HCT116 (cell line): ENCODE results near the gene TET3. TPM values are rescaled to one million over a fixed set of nuclear protein-coding genes. Genes with fewer than 3 reads are reported as not detected.

ENCODE experiments used
- ATAC-seq: fragments of 200-7000 bp; cut with Tn5 transposase; 2 replicates; pipeline ENCODE4 v1.9.1; 2020; ENCODE audit warnings: mild to moderate bottlenecking, moderate library complexity
- BruUV-seq: library from RNA; stranded (reverse); fragments of 400-500 nt; replicated peaks from 2 replicates; lab custom pipeline; 2021; lab: Mats Ljungman, UMichigan
- CTCF ChIA-PET: fragments of 300-600 bp; sonication (Branson Sonifier 250); formaldehyde crosslinking; loops from one replicate; lab custom pipeline; 2021; ENCODE audit warnings: antibody characterized with exemption; lab: Charles Lee
- POLR2A ChIA-PET: fragments of 300-600, 350-600 bp; sonication (Branson Sonifier 250); formaldehyde crosslinking; loops from one replicate; lab custom pipeline; 2021; ENCODE audit warnings: antibody characterized with exemption; lab: Charles Lee
- RAD21 ChIA-PET, 2 experiments: fragments of 300-600 bp; sonication (Branson Sonifier 250); formaldehyde crosslinking; loops; one replicate each; lab custom pipeline; 2023; ENCODE audit warnings: low total read pairs in 2 of 2; ENCODE audit not compliant: uncharacterized antibody in 2 of 2, unreplicated experiment in 2 of 2, low non-redundant PET in 1 of 2; lab: Charles Lee
- DNase-seq: peaks from one replicate; pipeline ENCODE4 v3.0.0-alpha.2; 2010; ENCODE audit warnings: low read depth, low spot score
- H2AFZ ChIP-seq: fragments of 200-600 bp; shearing (Covaris generic), sonication (generic); 2 replicates; pipeline ENCODE4 v1.6.1; 2017; ENCODE audit warnings: low read depth, mixed run types, mixed read lengths, antibody characterized with exemption, low read length; ENCODE audit not compliant: poor library complexity, severe bottlenecking
- H3K27ac ChIP-seq: 2 replicates; pipeline ENCODE4 v1.5.1; 2012; ENCODE audit warnings: low read depth, low read length
- H3K27me3 ChIP-seq: fragments of 200-600 bp; sonication (generic); 2 replicates; pipeline ENCODE4 v1.6.1; 2016; ENCODE audit warnings: mixed run types, low read length, mixed read lengths; ENCODE audit not compliant: insufficient read depth
- H3K36me3 ChIP-seq, 2 experiments: fragments of 200-500 bp in 1 of 2; fragments of 200-600 bp in 1 of 2; sonication (Bioruptor generic) in 1 of 2; sonication (generic) in 1 of 2; 2 replicates each; pipeline versions ENCODE4 v1.5.1 to v1.6.1; 2014 to 2016; ENCODE audit warnings: low read length in 2 of 2, inconsistent platforms in 1 of 2, mixed read lengths in 1 of 2, mixed run types in 1 of 2; ENCODE audit not compliant: insufficient read depth in 2 of 2, control insufficient read depth in 1 of 2
- H3K4me1 ChIP-seq, 2 experiments: fragments of 200-600 bp in 1 of 2; sonication (generic) in 1 of 2; 2 replicates each; pipeline versions ENCODE4 v1.5.1 to v1.6.1; 2012 to 2017; ENCODE audit warnings: low read length in 2 of 2, inconsistent platforms in 1 of 2, mild to moderate bottlenecking in 1 of 2, mixed read lengths in 1 of 2, mixed run types in 1 of 2, moderate library complexity in 1 of 2; ENCODE audit not compliant: insufficient read depth in 2 of 2, control insufficient read depth in 1 of 2
- H3K4me2 ChIP-seq: fragments of 200-600 bp; sonication (generic); 2 replicates; pipeline ENCODE4 v1.6.1; 2017; ENCODE audit warnings: mixed run types, low read length, mixed read lengths
- H3K4me3 ChIP-seq, 2 experiments: fragments of 200-600 bp in 1 of 2; sonication (generic) in 1 of 2; replicated peaks in 1 of 2; 2 replicates each; pipeline ENCODE4 v1.5.1; 2011 to 2016; ENCODE audit warnings: low read length in 2 of 2, control low read depth in 1 of 2, low read depth in 1 of 2, mild to moderate bottlenecking in 1 of 2, mixed read lengths in 1 of 2, mixed run types in 1 of 2
- H3K79me2 ChIP-seq: fragments of 200-600 bp; sonication (generic); 2 replicates; pipeline ENCODE4 v1.6.1; 2017; ENCODE audit warnings: mild to moderate bottlenecking, mixed run types, low read length, moderate library complexity, mixed read lengths; ENCODE audit not compliant: insufficient read depth
- H3K9ac ChIP-seq: fragments of 200-600 bp; sonication (generic); 2 replicates; pipeline ENCODE4 v1.6.1; 2016; ENCODE audit warnings: low read length, mixed read lengths
- H3K9me2 ChIP-seq: fragments of 200-600 bp; sonication (generic), shearing (Covaris generic); 2 replicates; pipeline ENCODE4 v1.6.1; 2017; ENCODE audit warnings: mixed run types, mild to moderate bottlenecking, moderate library complexity; ENCODE audit not compliant: insufficient read depth
- H3K9me3 ChIP-seq, 2 experiments: fragments of 200-500 bp in 1 of 2; fragments of 200-600 bp in 1 of 2; sonication (Bioruptor generic) in 1 of 2; sonication (generic) in 1 of 2; 2 replicates each; pipeline ENCODE4 v1.6.1; 2014 to 2017; ENCODE audit warnings: low read length in 2 of 2, mixed read lengths in 2 of 2, inconsistent platforms in 1 of 2, low read depth in 1 of 2, mild to moderate bottlenecking in 1 of 2, mixed run types in 1 of 2, moderate library complexity in 1 of 2; ENCODE audit not compliant: control insufficient read depth in 1 of 2, insufficient read depth in 1 of 2
- H4K20me1 ChIP-seq: fragments of 200-600 bp; sonication (generic), shearing (Covaris generic); 2 replicates; pipeline ENCODE4 v1.6.1; 2017; ENCODE audit warnings: mixed run types, mild to moderate bottlenecking, moderate library complexity; ENCODE audit not compliant: insufficient read depth
- ATF3 ChIP-seq: IDR thresholded peaks from 2 replicates; pipeline ENCODE4 v1.6.1; 2012
- CBX3 ChIP-seq: IDR thresholded peaks from 2 replicates; pipeline ENCODE4 v1.6.1; 2012; ENCODE audit warnings: low read depth
- CEBPB ChIP-seq: IDR thresholded peaks from 2 replicates; pipeline ENCODE4 v1.6.1; 2012; ENCODE audit warnings: low read depth
- CTCF ChIP-seq, 3 experiments: fragments of 200-600 bp in 1 of 3; sonication (generic) in 1 of 3; IDR thresholded peaks in 2 of 3; conservative IDR thresholded peaks in 1 of 3; 2 replicates each; pipeline ENCODE4 v1.5.1; 2012 to 2017; ENCODE audit warnings: low read depth in 2 of 3, low read length in 2 of 3, antibody characterized with exemption in 1 of 3, borderline replicate concordance in 1 of 3, control low read depth in 1 of 3, mild to moderate bottlenecking in 1 of 3, mixed read lengths in 1 of 3, mixed run types in 1 of 3, moderate library complexity in 1 of 3; ENCODE audit not compliant: insufficient read depth in 1 of 3
- EGR1 ChIP-seq: IDR thresholded peaks from 2 replicates; pipeline ENCODE4 v1.6.1; 2012; ENCODE audit warnings: low read depth
- ELF1 ChIP-seq: IDR thresholded peaks from 2 replicates; pipeline ENCODE4 v1.6.1; 2012; ENCODE audit warnings: low read depth, borderline replicate concordance
- EZH2 ChIP-seq: fragments of 200-600 bp; sonication (generic); IDR thresholded peaks from 2 replicates; pipeline ENCODE4 v1.6.1; 2017; ENCODE audit warnings: antibody characterized with exemption, mixed run types
- EZH2phosphoT487 ChIP-seq: fragments of 200-600 bp; IDR thresholded peaks from 2 replicates; pipeline ENCODE4 v1.6.1; 2018; ENCODE audit warnings: antibody characterized with exemption, borderline replicate concordance
- FOSL1 ChIP-seq: IDR thresholded peaks from 2 replicates; pipeline ENCODE4 v1.6.1; 2012; ENCODE audit warnings: low read depth
- JUND ChIP-seq: IDR thresholded peaks from 2 replicates; pipeline ENCODE4 v1.6.1; 2012
- POLR2A ChIP-seq: IDR thresholded peaks from 2 replicates; pipeline ENCODE4 v1.7.0; 2011; ENCODE audit warnings: borderline replicate concordance; ENCODE audit not compliant: insufficient read depth, insufficient read length; ENCODE audit errors: extremely low read depth
- RAD21 ChIP-seq: IDR thresholded peaks from 2 replicates; pipeline ENCODE4 v1.6.1; 2012; ENCODE audit warnings: low read depth, mild to moderate bottlenecking
- SIN3A ChIP-seq: IDR thresholded peaks from 2 replicates; pipeline ENCODE4 v1.6.1; 2012; ENCODE audit warnings: low read depth
- TCF7L2 ChIP-seq: IDR thresholded peaks from 2 replicates; pipeline ENCODE4 v1.7.0; 2011; ENCODE audit warnings: borderline replicate concordance, inconsistent platforms; ENCODE audit not compliant: insufficient read depth, insufficient read length; ENCODE audit errors: extremely low read depth
- ZBTB33 ChIP-seq: IDR thresholded peaks from 2 replicates; pipeline ENCODE4 v1.6.1; 2011; ENCODE audit warnings: mild to moderate bottlenecking, low read length, moderate library complexity; ENCODE audit not compliant: insufficient replicate concordance; ENCODE audit errors: extremely low read depth
- ZFX ChIP-seq: fragments of 450-650 bp; IDR thresholded peaks from 2 replicates; pipeline ENCODE4 v1.6.1; 2017
- intact Hi-C: fragments of 100-400 bp; cut with micrococcal nuclease; formaldehyde crosslinking; loops from 2 replicates; pipeline ENCODE4 v1.10.0; 2022
- total RNA-seq: library from RNA; stranded (reverse); gene quantifications from one replicate; pipeline ENCODE4 v1.2.1, GENCODE V29; 2021; ENCODE audit not compliant: unreplicated experiment

Gene TET3
- total RNA-seq, 1 experiment from 2014 or later = 15.4 TPM

GRCh38 chr2:73971722-73972121 lies 13.0 kb upstream of the TET3 start (continued):
- TF ChIP-seq CTCF (IDR thresholded peaks at IDR 0.05 in 2 of 3, conservative IDR thresholded peaks at IDR 0.05 in 1 of 3; ENCODE audit: borderline replicate concordance in 1 of 3, insufficient read depth in 1 of 3, low read depth in 2 of 3, low read length in 2 of 3) = no peak
- no peak for TF ChIP-seq TCF7L2
- no peak for TF ChIP-seq RAD21
- TF ChIP-seq FOSL1 = no peak

- DNase-seq (no peak), ATAC-seq (no peak)
- Histone ChIP-seq H2AFZ (no peak overlapping the region), H4K20me1 (no peaks in the 10 kb centered on the region), H3K9me2 (no peaks in the 10 kb centered on the region), H3K9me3 (no peaks in the 10 kb centered on the region), H3K79me2 (no peaks in the 10 kb centered on the region), H3K9ac (no peak overlapping the region), H3K27me3 (no peaks in the 10 kb centered on the region), H3K4me3 (no peak overlapping the region)
- ChIA-PET POLR2A (no interaction called here), CTCF (no interaction called here)
- no TSS peak for BruUV-seq
- TF ChIP-seq SIN3A = no peak
- TF ChIP-seq CEBPB = no peak
- no peak for TF ChIP-seq POLR2A
- no peak for TF ChIP-seq EZH2phosphoT487
- TF ChIP-seq CBX3 = no peak
- no peak for TF ChIP-seq EGR1
- TF ChIP-seq FOSL1 = no peak
- TF ChIP-seq JUND = no peak
- no peak for TF ChIP-seq ATF3
- TF ChIP-seq ZFX = no peak
- TF ChIP-seq ELF1 = no peak
- TF ChIP-seq EZH2 = no peak
- no peak for TF ChIP-seq ZBTB33
- TF ChIP-seq RAD21 = no peak
- TF ChIP-seq, all 23 proteins: peak for 0
- Histone ChIP-seq H3K4me1 (peaks cover 0 to 2% of the 10 kb centered on the region in 2 experiments; a peak in 1 of 4 replicates), H3K27ac (no peak overlapping the region), H3K36me3 (0 out of 4 replicates have a peak, but pooled peaks cover 0 to 2% of the 10 kb centered on the region in 2 experiments), H3K4me2 (no peak overlapping the region)
- RAD21 ChIA-PET = no interaction called here
- intact Hi-C loops = no loop called here
Measured at GRCh38 chr2:73972846-73973245, 11.9 kb upstream of the TET3 start.
